Natural killer cell (primary cell): ENCODE results near the gene LNX2. TPM values are rescaled to one million over a fixed set of nuclear protein-coding genes. Genes with fewer than 3 reads are reported as not detected.

ENCODE experiments used
- ATAC-seq, 3 donors: fragments of 150-1000 bp in 2 of 3; fragments of 200-7000 bp in 1 of 3; cut with Tn5 transposase; 1 replicate in 1 of 3; 2 replicates in 2 of 3; pipeline ENCODE4 v1.10.0; 2021; ENCODE audit warnings: mild to moderate bottlenecking in 2 of 3, moderate library complexity in 2 of 3
- DNase-seq, 2 donors: peaks; one replicate each; pipeline versions ENCODE4 v3.0.0 to v3.0.0-alpha.2; 2013 to 2021; ENCODE audit warnings: mixed read lengths in 1 of 2
- H3K27ac ChIP-seq: one replicate; pipeline ENCODE4 v1.5.1; 2013; ENCODE audit warnings: mild to moderate bottlenecking, low read length
- H3K27me3 ChIP-seq: one replicate; pipeline ENCODE4 v1.6.1; 2013; ENCODE audit warnings: low read length; ENCODE audit not compliant: control insufficient read depth, insufficient read depth
- H3K36me3 ChIP-seq: one replicate; pipeline ENCODE4 v1.6.1; 2013; ENCODE audit warnings: low read length; ENCODE audit not compliant: control insufficient read depth, insufficient read depth
- H3K4me1 ChIP-seq: one replicate; pipeline ENCODE4 v1.6.1; 2013; ENCODE audit warnings: low read length; ENCODE audit not compliant: control insufficient read depth, insufficient read depth
- H3K4me3 ChIP-seq: one replicate; pipeline ENCODE4 v1.5.1; 2013; ENCODE audit warnings: low read length
- H3K9me3 ChIP-seq: one replicate; pipeline ENCODE4 v1.6.1; 2013; ENCODE audit warnings: low read length; ENCODE audit not compliant: control insufficient read depth, insufficient read depth
- H3K27ac Mint-ChIP-seq, 2 donors: one replicate each; pipeline ENCODE4 v1.8.0; 2022; ENCODE audit warnings: mild to moderate bottlenecking in 2 of 2, mixed read lengths in 2 of 2, moderate library complexity in 1 of 2
- H3K27me3 Mint-ChIP-seq, 2 donors: one replicate each; pipeline ENCODE4 v1.8.0; 2022; ENCODE audit warnings: low read depth in 2 of 2, mixed read lengths in 2 of 2
- H3K36me3 Mint-ChIP-seq: one replicate; pipeline ENCODE4 v1.8.0; 2022; ENCODE audit warnings: mixed read lengths
- H3K4me1 Mint-ChIP-seq, 2 donors: one replicate each; pipeline ENCODE4 v1.8.0; 2022; ENCODE audit warnings: mixed read lengths in 2 of 2
- H3K4me3 Mint-ChIP-seq: one replicate; pipeline ENCODE4 v1.8.0; 2022; ENCODE audit warnings: mild to moderate bottlenecking, moderate library complexity, mixed read lengths
- H3K9me3 Mint-ChIP-seq, 2 donors: one replicate each; pipeline ENCODE4 v1.8.0; 2022; ENCODE audit warnings: mixed read lengths in 2 of 2
- WGBS: methylation state at CpG from one replicate; pipeline ENCODE4 v1.1.7; 2013; ENCODE audit warnings: missing lambda C conversion rate; ENCODE audit not compliant: insufficient coverage; 5-methylcytosine and 5-hydroxymethylcytosine counted together
- intact Hi-C: fragments of 100-400 bp; cut with micrococcal nuclease; formaldehyde crosslinking; loops from one replicate; pipeline ENCODE4 v1.14.2; 2022
- total RNA-seq, 4 donors: library from RNA; stranded (reverse); fragments of 120-200 nt in 1 of 4; gene quantifications; one replicate each; pipeline versions ENCODE4 v1.2.3 to v1.2.4, GENCODE V29; 2013 to 2022
- TF ChIP-seq, protein P1 (sequence below): fragments of 200-600 bp; IDR thresholded peaks from one replicate; pipeline ENCODE4 v1.8.0; 2022; ENCODE audit warnings: antibody characterized with exemption

LNX2 gene
- total RNA-seq, 3 donors from 2014 or later (not counting 1 experiment from before 2014, with no cell fraction given), result 4.5 to 6.6 (median 5.0) TPM

- Mint-ChIP-seq H3K4me1 (no peaks in the 10 kb centered on the region), H3K9me3 (no peaks in the 10 kb centered on the region), H3K27me3 (peaks cover 0 to 3% of the 10 kb centered on the region in 2 donors), H3K36me3 (no peaks in the 10 kb centered on the region), H3K4me3 (no peak overlapping the region), H3K27ac (no peak overlapping the region)
- WGBS, result 91% methylated on average over 12 of the region's 13 CpGs
- Histone ChIP-seq H3K4me1 (no peaks in the 10 kb centered on the region), H3K9me3 (no peaks in the 10 kb centered on the region), H3K36me3 (no peaks in the 10 kb centered on the region), H3K27me3 (no peaks in the 10 kb centered on the region), H3K4me3 (no peak overlapping the region), H3K27ac (no peak overlapping the region)
- DNase-seq (no peak), ATAC-seq (no peak)
- TF ChIP-seq, protein P1, sequence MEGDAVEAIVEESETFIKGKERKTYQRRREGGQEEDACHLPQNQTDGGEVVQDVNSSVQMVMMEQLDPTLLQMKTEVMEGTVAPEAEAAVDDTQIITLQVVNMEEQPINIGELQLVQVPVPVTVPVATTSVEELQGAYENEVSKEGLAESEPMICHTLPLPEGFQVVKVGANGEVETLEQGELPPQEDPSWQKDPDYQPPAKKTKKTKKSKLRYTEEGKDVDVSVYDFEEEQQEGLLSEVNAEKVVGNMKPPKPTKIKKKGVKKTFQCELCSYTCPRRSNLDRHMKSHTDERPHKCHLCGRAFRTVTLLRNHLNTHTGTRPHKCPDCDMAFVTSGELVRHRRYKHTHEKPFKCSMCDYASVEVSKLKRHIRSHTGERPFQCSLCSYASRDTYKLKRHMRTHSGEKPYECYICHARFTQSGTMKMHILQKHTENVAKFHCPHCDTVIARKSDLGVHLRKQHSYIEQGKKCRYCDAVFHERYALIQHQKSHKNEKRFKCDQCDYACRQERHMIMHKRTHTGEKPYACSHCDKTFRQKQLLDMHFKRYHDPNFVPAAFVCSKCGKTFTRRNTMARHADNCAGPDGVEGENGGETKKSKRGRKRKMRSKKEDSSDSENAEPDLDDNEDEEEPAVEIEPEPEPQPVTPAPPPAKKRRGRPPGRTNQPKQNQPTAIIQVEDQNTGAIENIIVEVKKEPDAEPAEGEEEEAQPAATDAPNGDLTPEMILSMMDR, result no peak
- intact Hi-C loops, result no loop called here
Measured at GRCh38 chr13:27500806-27501534, 119.4 kb downstream of the LNX2 start.

- H3K4me3 ChIP-seq, result no peak overlapping the region
- no peaks in the 10 kb centered on the region for H3K27me3 ChIP-seq
- Mint-ChIP-seq H3K27me3 (peaks cover 0 to 4% of the 10 kb centered on the region in 2 donors), H3K4me1 (no peaks in the 10 kb centered on the region), H3K27ac (no peak overlapping the region), H3K4me3 (no peak overlapping the region), H3K36me3 (no peaks in the 10 kb centered on the region), H3K9me3 (no peaks in the 10 kb centered on the region)
- ATAC-seq (no peak), DNase-seq (no peak)
- intact Hi-C loops, result no loop called here
- no peaks in the 10 kb centered on the region for H3K9me3 ChIP-seq
- H3K36me3 ChIP-seq, result no peaks in the 10 kb centered on the region
- H3K4me1 ChIP-seq, result no peaks in the 10 kb centered on the region
- WGBS, result 94% methylated on average over 10 of the region's 11 CpGs
- TF ChIP-seq, protein P1, result no peak
- no peak overlapping the region for H3K27ac ChIP-seq
Measured at GRCh38 chr13:27497563-27498230, 122.6 kb downstream of the LNX2 start.

GRCh38 chr13:27496536-27497273, 123.6 kb downstream of the LNX2 start:
- H3K4me1 ChIP-seq, result no peaks in the 10 kb centered on the region
- intact Hi-C loops, result no loop called here
- TF ChIP-seq, protein P1, result no peak
- no peaks in the 10 kb centered on the region for H3K27me3 ChIP-seq
- no peaks in the 10 kb centered on the region for H3K36me3 ChIP-seq
- Mint-ChIP-seq H3K4me1 (no peaks in the 10 kb centered on the region), H3K4me3 (no peak overlapping the region), H3K9me3 (no peaks in the 10 kb centered on the region), H3K27me3 (peaks cover 0 to 3% of the 10 kb centered on the region in 2 donors), H3K27ac (no peak overlapping the region), H3K36me3 (no peaks in the 10 kb centered on the region)
- no peak overlapping the region for H3K4me3 ChIP-seq
- no peaks in the 10 kb centered on the region for H3K9me3 ChIP-seq
- DNase-seq (no peak), ATAC-seq (no peak)
- no peak overlapping the region for H3K27ac ChIP-seq
- 81% methylated on average over 10 of the region's 10 CpGs for WGBS
